ENCODE results near the gene PCDH9.

GRCh38 chr13:66723576-66723975 lies 506.6 kb downstream of the PCDH9 start:
- TF ChIP-seq TAF1 (IDR thresholded peaks at IDR 0.05; ENCODE audit: borderline replicate concordance, insufficient read depth, low read length): no peak
- no peak for TF ChIP-seq POLR2AphosphoS5 (IDR thresholded peaks at IDR 0.05; ENCODE audit: low read depth, low read length)
- no peak for TF ChIP-seq SIN3A (IDR thresholded peaks at IDR 0.05; ENCODE audit: borderline replicate concordance, insufficient read depth, low read length)
